Effector CD4-positive, alpha-beta T cell (primary cell): ENCODE data around the gene NLGN1.

Experiments
- DNase-seq: peaks from one replicate; pipeline ENCODE4 v3.0.0-alpha.2; 2020

The NLGN1 gene

GRCh38 chr3:174242311-174243041 lies 844.9 kb downstream of the NLGN1 start:
- no peak for DNase-seq

GRCh38 chr3:174243171-174243570 lies 845.6 kb downstream of the NLGN1 start:
- no peak for DNase-seq

- no peak for DNase-seq
These were observed 850.2 kb downstream of the NLGN1 start for GRCh38 chr3:174247687-174248152.

GRCh38 chr3:174251681-174252080 lies 854.1 kb downstream of the NLGN1 start:
- no peak for DNase-seq

- DNase-seq = no peak
These were observed 855.8 kb downstream of the NLGN1 start for GRCh38 chr3:174253196-174253823.

GRCh38 chr3:174253940-174254339 lies 856.4 kb downstream of the NLGN1 start:
- DNase-seq = no peak

GRCh38 chr3:174255454-174255853 lies 857.9 kb downstream of the NLGN1 start:
- DNase-seq = no peak

GRCh38 chr3:174266476-174266875 lies 868.9 kb downstream of the NLGN1 start:
- DNase-seq = no peak

- DNase-seq = no peak
These were observed 870.5 kb downstream of the NLGN1 start for GRCh38 chr3:174268061-174268460.

GRCh38 chr3:174268586-174268985 lies 871.0 kb downstream of the NLGN1 start:
- no peak for DNase-seq

- DNase-seq = no peak
These were observed 873.3 kb downstream of the NLGN1 start for GRCh38 chr3:174270841-174271240.

GRCh38 chr3:174275336-174275735 lies 877.8 kb downstream of the NLGN1 start:
- DNase-seq = no peak

GRCh38 chr3:174276826-174277225 lies 879.3 kb downstream of the NLGN1 start:
- DNase-seq = no peak

GRCh38 chr3:174278094-174278493 lies 880.5 kb downstream of the NLGN1 start:
- no peak for DNase-seq

GRCh38 chr3:174280186-174280585 lies 882.6 kb downstream of the NLGN1 start:
- no peak for DNase-seq

GRCh38 chr3:174285242-174285864 lies 887.8 kb downstream of the NLGN1 start:
- DNase-seq = no peak

- DNase-seq = no peak
These were observed 890.2 kb downstream of the NLGN1 start for GRCh38 chr3:174287705-174288104.

- DNase-seq = no peak
These were observed 897.1 kb downstream of the NLGN1 start for GRCh38 chr3:174294616-174295015.

- DNase-seq = no peak
These were observed 898.0 kb downstream of the NLGN1 start for GRCh38 chr3:174295306-174296092.

- DNase-seq = no peak
These were observed 905.3 kb downstream of the NLGN1 start for GRCh38 chr3:174302746-174303315.

GRCh38 chr3:174303907-174304560 lies 906.5 kb downstream of the NLGN1 start:
- no peak for DNase-seq

- no peak for DNase-seq
These were observed 911.2 kb downstream of the NLGN1 start for GRCh38 chr3:174308736-174309135.
